HepG2 (cell line): ENCODE measurements around the gene GNAS-AS1. TPM values are rescaled to one million over a fixed set of nuclear protein-coding genes. Genes with fewer than 3 reads are reported as not detected.

Source experiments
- ATAC-seq: fragments of 200-7000 bp; cut with Tn5 transposase; 3 replicates; pipeline ENCODE4 v1.9.1; 2020; ENCODE audit warnings: mild to moderate bottlenecking, moderate library complexity
- BruUV-seq: library from RNA; stranded (reverse); fragments of 400-500 nt; replicated peaks from 2 replicates; lab custom pipeline; 2021; lab: Mats Ljungman, UMichigan
- CTCF ChIA-PET: fragments of 300-600 bp; formaldehyde crosslinking; extraction: SDS; loops from one replicate; lab custom pipeline; 2021; ENCODE audit warnings: low total read pairs, inconsistent platforms, low intra/inter-chr PET ratio; lab: Yijun Ruan, JAX
- POLR2A ChIA-PET: fragments of 350-600 bp; sonication (Branson Sonifier 250); formaldehyde crosslinking; loops from one replicate; lab custom pipeline; 2020; ENCODE audit warnings: antibody characterized with exemption, inconsistent platforms; lab: Yijun Ruan, JAX
- DNase-seq: peaks from one replicate; pipeline ENCODE4 v3.0.0-alpha.2; 2015; ENCODE audit warnings: low spot score
- FAIRE-seq: peaks from 3 replicates; lab custom pipeline; 2011; peaks lifted over from hg19 to GRCh38; lab: Jason Lieb, UNC
- H2AFZ ChIP-seq: one replicate; pipeline ENCODE4 v1.6.1; 2011; ENCODE audit warnings: low read length, inconsistent platforms
- H3K27ac ChIP-seq: fragments of 300-600 bp; 3 replicates; pipeline ENCODE4 v1.8.0; 2011; ENCODE audit warnings: mixed run types, mild to moderate bottlenecking, mixed read lengths, low read length, inconsistent platforms; ENCODE audit not compliant: insufficient read depth; ENCODE audit errors: extremely low read length
- H3K27me3 ChIP-seq, 2 experiments: fragments of 200-600 bp in 1 of 2; 2 replicates in 1 of 2; 3 replicates in 1 of 2; pipeline versions ENCODE4 v1.6.0 to v1.8.0; 2011; ENCODE audit warnings: low read length in 2 of 2, mild to moderate bottlenecking in 2 of 2, moderate library complexity in 2 of 2, inconsistent platforms in 1 of 2; ENCODE audit not compliant: insufficient read depth in 2 of 2, control insufficient read depth in 1 of 2
- H3K36me3 ChIP-seq, 2 experiments: fragments of 200-600 bp in 1 of 2; replicated peaks in 1 of 2; 2 replicates in 1 of 2; 3 replicates in 1 of 2; pipeline versions ENCODE4 v1.5.1 to v1.8.0; 2011; ENCODE audit warnings: low read length in 2 of 2, inconsistent platforms in 1 of 2; ENCODE audit not compliant: insufficient read depth in 2 of 2, control insufficient read depth in 1 of 2
- H3K4me1 ChIP-seq: 2 replicates; pipeline ENCODE4 v1.5.1; 2012; ENCODE audit warnings: low read length, inconsistent platforms; ENCODE audit not compliant: insufficient read depth
- H3K4me2 ChIP-seq: 2 replicates; pipeline ENCODE4 v1.6.0; 2011; ENCODE audit warnings: low read depth, low read length, inconsistent platforms
- H3K4me3 ChIP-seq, 3 experiments: fragments of 200-600 bp in 1 of 3; sonication (generic), shearing (Covaris generic) in 1 of 3; replicated peaks in 1 of 3; 2 replicates each; pipeline ENCODE4 v1.5.1; 2011 to 2016; ENCODE audit warnings: low read length in 3 of 3, inconsistent platforms in 2 of 3, low read depth in 2 of 3, mild to moderate bottlenecking in 2 of 3, control low read depth in 1 of 3, mixed read lengths in 1 of 3; ENCODE audit not compliant: insufficient read depth in 1 of 3
- H3K79me2 ChIP-seq: one replicate; pipeline ENCODE4 v1.6.1; 2011; ENCODE audit warnings: low read length, inconsistent platforms; ENCODE audit not compliant: insufficient read depth
- H3K9ac ChIP-seq: 2 replicates; pipeline ENCODE4 v1.6.0; 2011; ENCODE audit warnings: mild to moderate bottlenecking, low read depth, low read length, inconsistent platforms; ENCODE audit not compliant: insufficient read depth
- H3K9me3 ChIP-seq: 2 replicates; pipeline ENCODE4 v1.5.1; 2012; ENCODE audit warnings: mild to moderate bottlenecking, low read length
- H4K20me1 ChIP-seq: 2 replicates; pipeline ENCODE4 v1.6.0; 2011; ENCODE audit warnings: inconsistent platforms, mild to moderate bottlenecking, low read length, moderate library complexity; ENCODE audit not compliant: insufficient read depth
- ATF7 ChIP-seq, 2 experiments: fragments of 450-650 bp in 1 of 2; sonication (generic) in 1 of 2; formaldehyde crosslinking in 1 of 2; IDR thresholded peaks; 2 replicates each; pipeline versions ENCODE4 v1.4.0 to v1.6.1; 2016 to 2020; ENCODE audit warnings: antibody characterized with exemption in 1 of 2, mild to moderate bottlenecking in 1 of 2, missing genetic modification reagents in 1 of 2
- ELF4 ChIP-seq: sonication (generic); formaldehyde crosslinking; IDR thresholded peaks from 2 replicates; pipeline ENCODE4 v1.5.0; 2020; ENCODE audit warnings: missing genetic modification reagents, mild to moderate bottlenecking, moderate library complexity, borderline replicate concordance
- FOSL2 ChIP-seq: sonication (generic); formaldehyde crosslinking; IDR thresholded peaks from 2 replicates; pipeline ENCODE4 v1.4.0; 2020; ENCODE audit warnings: missing genetic modification reagents
- LCORL ChIP-seq, 2 experiments: fragments of 450-650 bp in 1 of 2; sonication (generic) in 1 of 2; formaldehyde crosslinking in 1 of 2; IDR thresholded peaks; 2 replicates each; pipeline versions ENCODE4 v1.5.0 to v1.6.1; 2017 to 2020; ENCODE audit warnings: antibody characterized with exemption in 1 of 2, missing genetic modification reagents in 1 of 2
- MAFF ChIP-seq: IDR thresholded peaks from 2 replicates; pipeline ENCODE4 v1.6.1; 2011; ENCODE audit warnings: low read depth, low read length, improper control_type of control experiment
- MAFK ChIP-seq, 2 experiments: IDR thresholded peaks in 1 of 2; conservative IDR thresholded peaks in 1 of 2; 2 replicates each; pipeline ENCODE4 v1.6.1; 2011; ENCODE audit warnings: improper control_type of control experiment in 2 of 2, low read length in 2 of 2
- RAD21 ChIP-seq: fragments of 450-650 bp; formaldehyde crosslinking; IDR thresholded peaks from 2 replicates; pipeline ENCODE4 v1.5.0; 2020; ENCODE audit warnings: mild to moderate bottlenecking
- RFXAP ChIP-seq: sonication (generic); formaldehyde crosslinking; IDR thresholded peaks from 2 replicates; pipeline ENCODE4 v1.4.0; 2020; ENCODE audit warnings: missing genetic modification reagents, borderline replicate concordance
- SMC3 ChIP-seq: IDR thresholded peaks from 2 replicates; pipeline ENCODE4 v1.6.1; 2011; ENCODE audit warnings: low read length, improper control_type of control experiment
- STAG1 ChIP-seq: sonication (generic); formaldehyde crosslinking; IDR thresholded peaks from 2 replicates; pipeline ENCODE4 v1.4.0; 2020; ENCODE audit warnings: missing genetic modification reagents
- THAP11 ChIP-seq: IDR thresholded peaks from 2 replicates; pipeline ENCODE4 v1.6.1; 2016; ENCODE audit warnings: missing biosample characterization, missing genetic modification reagents
- ZNF124 ChIP-seq: sonication (generic); formaldehyde crosslinking; IDR thresholded peaks from 2 replicates; pipeline ENCODE4 v1.4.0; 2020; ENCODE audit warnings: missing genetic modification reagents
- ZNF224 ChIP-seq: sonication (generic); formaldehyde crosslinking; IDR thresholded peaks from 2 replicates; pipeline ENCODE4 v1.5.0; 2020; ENCODE audit warnings: mild to moderate bottlenecking, missing genetic modification reagents
- ZNF382 ChIP-seq: sonication (generic); formaldehyde crosslinking; IDR thresholded peaks from 2 replicates; pipeline ENCODE4 v1.5.0; 2020; ENCODE audit warnings: missing genetic modification reagents, mild to moderate bottlenecking, borderline replicate concordance
- ZNF543 ChIP-seq: sonication (generic); formaldehyde crosslinking; IDR thresholded peaks from 2 replicates; pipeline ENCODE4 v1.4.0; 2020; ENCODE audit warnings: mild to moderate bottlenecking, missing genetic modification reagents
- WGBS: methylation state at CpG from one replicate; pipeline ENCODE4 v1.1.6; 2017; ENCODE audit warnings: low lambda C conversion rate; 5-methylcytosine and 5-hydroxymethylcytosine counted together
- in situ Hi-C: cut with HindIII; loops from 2 replicates; pipeline ENCODE4 v1.10.0; 2017; ENCODE audit warnings: low pct_unique_long_range_greater_than_20kb; ENCODE audit not compliant: extremely low pct_ligation_motif_present
- intact Hi-C: fragments of 100-400 bp; cut with micrococcal nuclease; formaldehyde crosslinking; loops from one replicate; pipeline ENCODE4 v1.10.0; 2022; ENCODE audit not compliant: unreplicated experiment
- polyA plus RNA-seq, 8 experiments: library from polyadenylated mRNA; depleted of rRNA in 3 of 8; stranded (reverse) in 7 of 8; unstranded in 1 of 8; fragments of >200 nt; fragmentation: Illumina TruSeq in 4 of 8; extraction: Trizol in 4 of 8; gene quantifications; 2 replicates each; pipeline versions ENCODE4 v1.2.1 to v1.2.3, GENCODE V29; 2011 to 2016; ENCODE audit warnings: low read depth in 4 of 8, missing spikeins in 1 of 8, mixed read lengths in 1 of 8; ENCODE audit not compliant: insufficient read depth in 1 of 8
- total RNA-seq, 5 experiments: library from RNA; depleted of rRNA; stranded (reverse); fragments of >200 nt; fragmentation: Illumina TruSeq; extraction: Trizol; gene quantifications; 2 replicates each; pipeline ENCODE4 v1.2.3, GENCODE V29; 2016; ENCODE audit warnings: low read depth in 1 of 5
- TF ChIP-seq, protein P1 (sequence below): sonication (generic); formaldehyde crosslinking; IDR thresholded peaks from 2 replicates; pipeline ENCODE4 v1.5.0; 2020; ENCODE audit warnings: mild to moderate bottlenecking, missing genetic modification reagents, moderate library complexity

Gene GNAS-AS1
- total and polyA plus RNA-seq, 2 of the 13 experiments (the other 11 are each of a cell fraction or from before 2014, with no cell fraction given), result not detected

- intact Hi-C loops (loop anchor here (1.0 to 5.0 kb wide), 4 partner anchors 213 to 533 kb away; no protein-coding TSS in a partner anchor), in situ Hi-C loops (loop anchor here (5.0 kb wide), 3 partner anchors 353 to 628 kb away; no protein-coding TSS in a partner anchor)
- Histone ChIP-seq H3K9ac (no peak overlapping the region), H3K79me2 (no peaks in the 10 kb centered on the region), H3K4me3 (no peak overlapping the region), H2AFZ (no peak overlapping the region), H3K9me3 (no peaks in the 10 kb centered on the region), H3K36me3 (no peaks in the 10 kb centered on the region), H3K27me3 (peaks cover 0 to 14% of the 10 kb centered on the region in 2 experiments; a peak in 3 of 5 replicates), H3K27ac (no peak overlapping the region), H3K4me2 (no peak overlapping the region), H3K4me1 (peaks cover 9% of the 10 kb centered on the region; the same call in 1 of the 2 replicates), H4K20me1 (no peaks in the 10 kb centered on the region)
- BruUV-seq, result no TSS peak
- peak; percentile 94 for TF ChIP-seq ATF7 (IDR thresholded peaks at IDR 0.05)
- TF ChIP-seq ATF7 (CRISPR knock-in tag; IDR thresholded peaks at IDR 0.05), result no peak
- no peak for TF ChIP-seq ZNF543
- no peak for TF ChIP-seq THAP11 (CRISPR knock-in tag)
- TF ChIP-seq ZNF224 (CRISPR knock-in tag), result 0 out of 2 replicates have a peak, but pooled peaks have one; percentile 19
- peak; percentile 87 to 90 for TF ChIP-seq MAFK (conservative IDR thresholded peaks at IDR 0.05 in 1 of 2, IDR thresholded peaks at IDR 0.05 in 1 of 2; ENCODE audit: low read length in 2 of 2)
- peak; percentile 84 for TF ChIP-seq MAFF
- ChIA-PET POLR2A (no interaction called here), CTCF (interaction anchor here (0.7 to 3.9 kb wide), 7 partner anchors 11 to 626 kb away, joined by 3 to 80 read pairs (median 9); no protein-coding TSS in a partner anchor)
- no peak for DNase-seq
- 43% methylated on average over 7 of the region's 7 CpGs for whole genome bisulfite sequencing
- ATAC-seq, result peak; percentile 69
- no peak for FAIRE-seq
These were observed 19.0 kb upstream of the GNAS-AS1 start for GRCh38 chr20:58869662-58870227.

DNA sequence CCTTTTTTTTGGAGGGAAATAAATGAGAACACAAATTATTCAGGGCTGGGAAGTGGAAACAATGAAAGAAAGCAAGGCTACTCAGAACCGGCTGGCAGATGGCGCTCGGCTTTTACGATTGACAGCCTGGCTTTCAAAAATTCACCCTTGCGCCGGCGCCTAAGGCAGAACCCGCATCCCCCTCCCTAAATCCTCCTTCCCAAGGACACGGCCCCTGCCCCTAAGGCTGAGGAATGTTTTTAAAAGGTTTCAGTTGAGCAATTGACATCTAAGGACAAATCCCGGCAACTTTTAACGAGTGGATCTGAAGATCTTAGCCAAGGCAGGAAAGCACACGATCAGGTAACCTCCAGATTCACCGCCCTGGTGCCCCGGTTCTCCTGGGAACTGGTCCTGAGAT, 18.1 kb upstream of the GNAS-AS1 start:
- CTCF ChIA-PET, result interaction anchor here (1.1 to 3.9 kb wide), 3 partner anchors 339 to 535 kb away, joined by 3 to 80 read pairs (median 5); no protein-coding TSS in a partner anchor
- Histone ChIP-seq H3K36me3 (no peaks in the 10 kb centered on the region), H3K4me3 (no peak overlapping the region), H3K27me3 (peaks cover 0 to 14% of the 10 kb centered on the region in 2 experiments; a peak in 3 of 5 replicates), H3K27ac (no peak overlapping the region), H3K4me1 (peaks cover 9% of the 10 kb centered on the region; the same call in 1 of the 2 replicates), H3K79me2 (no peaks in the 10 kb centered on the region), H3K9me3 (no peaks in the 10 kb centered on the region), H2AFZ (no peak overlapping the region), H3K4me2 (peak overlapping the region; percentile 48), H3K9ac (no peak overlapping the region), H4K20me1 (no peaks in the 10 kb centered on the region)
- WGBS, result 11% methylated on average over 14 of the region's 14 CpGs
- TF ChIP-seq, protein P1, sequence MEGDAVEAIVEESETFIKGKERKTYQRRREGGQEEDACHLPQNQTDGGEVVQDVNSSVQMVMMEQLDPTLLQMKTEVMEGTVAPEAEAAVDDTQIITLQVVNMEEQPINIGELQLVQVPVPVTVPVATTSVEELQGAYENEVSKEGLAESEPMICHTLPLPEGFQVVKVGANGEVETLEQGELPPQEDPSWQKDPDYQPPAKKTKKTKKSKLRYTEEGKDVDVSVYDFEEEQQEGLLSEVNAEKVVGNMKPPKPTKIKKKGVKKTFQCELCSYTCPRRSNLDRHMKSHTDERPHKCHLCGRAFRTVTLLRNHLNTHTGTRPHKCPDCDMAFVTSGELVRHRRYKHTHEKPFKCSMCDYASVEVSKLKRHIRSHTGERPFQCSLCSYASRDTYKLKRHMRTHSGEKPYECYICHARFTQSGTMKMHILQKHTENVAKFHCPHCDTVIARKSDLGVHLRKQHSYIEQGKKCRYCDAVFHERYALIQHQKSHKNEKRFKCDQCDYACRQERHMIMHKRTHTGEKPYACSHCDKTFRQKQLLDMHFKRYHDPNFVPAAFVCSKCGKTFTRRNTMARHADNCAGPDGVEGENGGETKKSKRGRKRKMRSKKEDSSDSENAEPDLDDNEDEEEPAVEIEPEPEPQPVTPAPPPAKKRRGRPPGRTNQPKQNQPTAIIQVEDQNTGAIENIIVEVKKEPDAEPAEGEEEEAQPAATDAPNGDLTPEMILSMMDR (CRISPR knock-in tag), result peak; percentile 78
- peak; percentile 91 for TF ChIP-seq STAG1 (CRISPR knock-in tag)
- no peak for TF ChIP-seq FOSL2
- TF ChIP-seq LCORL (IDR thresholded peaks at IDR 0.05), result no peak
- TF ChIP-seq LCORL (CRISPR knock-in tag; IDR thresholded peaks at IDR 0.05), result 0 out of 2 replicates have a peak, but pooled peaks have one; percentile 18
- peak; percentile 72 for TF ChIP-seq SMC3
- TF ChIP-seq RAD21 (CRISPR knock-in tag), result peak; percentile 76
- TF ChIP-seq RFXAP, result 0 out of 2 replicates have a peak, but pooled peaks have one; percentile 15
- TF ChIP-seq ZNF382 (CRISPR knock-in tag), result no peak
- TF ChIP-seq ZNF124 (CRISPR knock-in tag), result no peak
- no peak for TF ChIP-seq ELF4 (CRISPR knock-in tag)
- intact Hi-C loops (no loop called here), in situ Hi-C loops (loop anchor here (5.0 kb wide), 1 partner anchor 629 kb away; no protein-coding TSS in a partner anchor)
- peak; percentile 42 for FAIRE-seq
- DNase-seq, result no peak
- peak; percentile 50 for ATAC-seq
- POLR2A ChIA-PET, result no interaction called here
- BruUV-seq, result no TSS peak
